G401 (cell line): ENCODE data around the gene PNKD. TPM values are rescaled to one million over a fixed set of nuclear protein-coding genes. Genes with fewer than 3 reads are reported as not detected.

Experiments used
- DNase-seq: peaks from one replicate; pipeline ENCODE4 v3.0.0-alpha.2; 2015; ENCODE audit warnings: low spot score
- in situ Hi-C: cut with HindIII; loops from 2 replicates; pipeline ENCODE4 v1.10.0; 2016; ENCODE audit warnings: low sequenced_read_pairs, mixed read lengths
- total RNA-seq: library from RNA; depleted of rRNA; stranded (reverse); fragments of >200 nt; shearing (Covaris generic); gene quantifications from 2 replicates; pipeline ENCODE4 v1.2.3, GENCODE V29; 2014

The PNKD gene
- total RNA-seq, 1 experiment from 2014 or later, result 37.5 TPM

GRCh38 chr2:218255446-218255845, 14.9 kb upstream of the PNKD start:
- no peak for DNase-seq
- in situ Hi-C loops, result no loop called here

GRCh38 chr2:218256612-218257350, 13.5 kb upstream of the PNKD start:
- DNase-seq, result no peak
- in situ Hi-C loops, result no loop called here

GRCh38 chr2:218257390-218257981, 12.8 kb upstream of the PNKD start:
- in situ Hi-C loops, result no loop called here
- DNase-seq, result peak; percentile 8

DNA sequence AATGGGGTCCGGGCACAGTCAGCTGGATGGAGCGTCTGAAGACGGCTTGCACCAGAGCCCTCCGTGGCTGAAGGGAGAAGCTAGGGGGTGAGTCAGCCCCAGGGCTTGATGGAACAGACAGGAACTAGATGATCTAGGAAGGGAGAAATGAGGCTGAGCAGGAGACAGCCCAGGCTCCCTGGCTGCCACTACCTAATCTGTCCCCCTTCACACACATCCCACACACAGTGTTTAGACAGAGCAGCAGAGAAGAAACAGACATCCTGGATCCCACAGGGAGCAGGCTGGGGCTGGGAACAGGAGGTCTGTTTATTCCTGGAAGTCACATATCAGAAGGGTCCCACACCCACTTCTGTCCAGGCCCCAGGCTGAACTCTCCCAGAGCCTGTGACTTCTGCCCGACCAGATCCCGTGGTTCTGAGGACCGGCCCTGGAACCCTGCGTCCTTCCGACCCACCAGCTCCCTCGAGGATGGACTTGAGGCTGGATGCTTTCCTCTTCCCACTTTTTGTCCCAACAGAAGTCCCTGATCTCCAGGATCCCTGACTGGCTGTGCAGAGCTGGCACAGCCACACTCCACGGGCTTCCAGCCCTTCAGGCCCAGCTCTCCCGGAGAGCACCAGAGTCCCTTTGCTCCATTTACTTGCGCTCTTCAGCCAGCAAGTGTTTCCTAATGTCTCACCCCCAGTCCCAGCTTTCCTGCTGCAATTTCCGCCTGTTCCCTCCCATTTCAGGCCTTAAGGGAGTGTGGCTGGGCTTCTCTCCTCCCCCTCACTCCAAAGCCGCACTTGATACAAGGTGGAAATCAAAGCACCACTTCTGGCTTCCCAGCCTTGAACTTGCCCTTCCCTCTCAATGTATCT, 11.0 kb upstream of the PNKD start:
- no peak for DNase-seq
- in situ Hi-C loops, result no loop called here

GRCh38 chr2:218260166-218260565, 10.2 kb upstream of the PNKD start:
- in situ Hi-C loops, result no loop called here
- DNase-seq, result no peak

DNA sequence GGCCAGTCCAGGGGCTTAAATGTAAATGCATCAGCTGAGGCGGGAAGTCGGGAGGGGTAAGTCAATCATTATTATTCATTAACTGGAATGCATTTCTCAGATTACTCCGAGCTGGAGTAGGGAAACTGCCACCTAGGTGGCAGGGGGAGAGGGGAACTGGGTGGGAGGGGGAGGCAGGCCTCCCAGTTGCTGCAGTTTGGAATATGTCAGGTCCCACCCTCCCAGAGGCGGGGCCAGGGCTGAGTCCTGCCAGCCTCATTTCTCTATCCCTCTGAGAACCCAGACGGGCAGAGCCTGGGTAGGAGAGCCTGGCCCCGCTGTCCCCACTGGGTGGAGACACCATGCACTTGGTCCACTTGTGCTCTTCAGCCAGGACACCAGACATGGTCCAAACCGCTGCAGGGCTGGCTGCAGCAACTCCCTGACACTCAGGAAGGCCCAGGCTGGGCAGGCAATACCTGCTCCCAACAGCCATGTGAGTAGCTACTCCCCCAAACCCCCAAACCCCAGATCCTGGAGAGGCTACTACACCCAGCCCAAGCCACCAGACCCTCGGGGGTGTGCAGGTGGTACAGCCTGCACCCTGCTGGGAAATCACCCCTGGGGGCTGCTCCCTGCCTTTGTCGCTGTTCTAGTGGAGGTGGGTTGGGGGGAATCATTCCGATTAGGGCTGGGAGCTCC, 9.4 kb upstream of the PNKD start, which contains the start of gene GPBAR1:
TSS of gene GPBAR1 (plus strand) at position 274 of the 681 bp plus-strand sequence. CDS start 1,710 bp downstream, outside the sequence.
- DNase-seq, result no peak
- in situ Hi-C loops, result no loop called here

GRCh38 chr2:218261423-218262236, 8.7 kb upstream of the PNKD start:
- in situ Hi-C loops, result no loop called here
- DNase-seq, result no peak

GRCh38 chr2:218262237-218262600, 8.1 kb upstream of the PNKD start:
- in situ Hi-C loops, result no loop called here
- DNase-seq, result no peak

DNA sequence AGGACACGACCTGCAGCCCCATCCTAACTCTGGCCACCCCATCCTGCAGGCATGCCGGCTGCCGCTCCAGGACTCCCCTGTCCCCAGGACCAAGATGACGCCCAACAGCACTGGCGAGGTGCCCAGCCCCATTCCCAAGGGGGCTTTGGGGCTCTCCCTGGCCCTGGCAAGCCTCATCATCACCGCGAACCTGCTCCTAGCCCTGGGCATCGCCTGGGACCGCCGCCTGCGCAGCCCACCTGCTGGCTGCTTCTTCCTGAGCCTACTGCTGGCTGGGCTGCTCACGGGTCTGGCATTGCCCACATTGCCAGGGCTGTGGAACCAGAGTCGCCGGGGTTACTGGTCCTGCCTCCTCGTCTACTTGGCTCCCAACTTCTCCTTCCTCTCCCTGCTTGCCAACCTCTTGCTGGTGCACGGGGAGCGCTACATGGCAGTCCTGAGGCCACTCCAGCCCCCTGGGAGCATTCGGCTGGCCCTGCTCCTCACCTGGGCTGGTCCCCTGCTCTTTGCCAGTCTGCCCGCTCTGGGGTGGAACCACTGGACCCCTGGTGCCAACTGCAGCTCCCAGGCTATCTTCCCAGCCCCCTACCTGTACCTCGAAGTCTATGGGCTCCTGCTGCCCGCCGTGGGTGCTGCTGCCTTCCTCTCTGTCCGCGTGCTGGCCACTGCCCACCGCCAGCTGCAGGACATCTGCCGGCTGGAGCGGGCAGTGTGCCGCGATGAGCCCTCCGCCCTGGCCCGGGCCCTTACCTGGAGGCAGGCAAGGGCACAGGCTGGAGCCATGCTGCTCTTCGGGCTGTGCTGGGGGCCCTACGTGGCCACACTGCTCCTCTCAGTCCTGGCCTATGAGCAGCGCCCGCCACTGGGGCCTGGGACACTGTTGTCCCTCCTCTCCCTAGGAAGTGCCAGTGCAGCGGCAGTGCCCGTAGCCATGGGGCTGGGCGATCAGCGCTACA, 7.4 kb upstream of the PNKD start:
- no peak for DNase-seq
- in situ Hi-C loops, result no loop called here

- DNase-seq, result no peak
- in situ Hi-C loops, result no loop called here
Observed at GRCh38 chr2:218263817-218264641, 6.3 kb upstream of the PNKD start.

- no peak for DNase-seq
- in situ Hi-C loops, result no loop called here
Observed at GRCh38 chr2:218264773-218265561, 5.4 kb upstream of the PNKD start.

GRCh38 chr2:218265626-218266025, 4.7 kb upstream of the PNKD start:
- in situ Hi-C loops, result no loop called here

DNA sequence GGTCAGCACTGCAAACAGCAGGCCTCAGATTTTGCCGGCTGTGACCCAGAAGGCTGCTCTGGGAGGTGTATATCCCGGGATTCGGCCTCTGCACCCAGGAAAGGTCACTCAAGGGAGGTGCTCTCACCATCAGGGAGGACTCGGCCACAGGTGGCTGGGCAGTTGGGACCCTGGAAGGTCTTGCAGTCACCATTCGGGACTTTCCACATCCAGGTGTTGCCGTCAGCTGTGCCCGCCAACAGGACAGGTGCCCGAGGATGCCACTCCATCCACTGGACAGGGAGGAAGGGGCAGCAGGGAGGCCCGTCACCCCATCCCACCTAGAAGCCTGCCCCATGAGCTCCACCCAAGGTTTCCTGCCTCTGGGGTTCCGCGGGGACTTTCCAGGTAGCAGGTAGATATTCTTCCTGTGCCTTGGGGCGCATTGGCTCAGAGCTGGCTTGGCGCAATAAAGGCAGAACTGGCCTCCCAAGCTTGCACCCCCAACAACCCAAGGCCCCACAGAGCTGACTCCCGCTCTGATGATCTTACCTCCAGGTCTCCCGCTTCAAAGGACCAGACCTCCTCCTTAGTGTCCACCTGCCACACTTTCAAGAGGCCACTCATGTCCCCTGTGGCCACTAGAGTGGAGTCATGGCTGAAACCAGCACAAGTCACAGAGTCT, 3.9 kb upstream of the PNKD start:
- DNase-seq, result no peak
- in situ Hi-C loops, result no loop called here

More at GRCh38 chr2:218265626-218266025, 4.7 kb upstream of the PNKD start:
- no peak for DNase-seq

DNA sequence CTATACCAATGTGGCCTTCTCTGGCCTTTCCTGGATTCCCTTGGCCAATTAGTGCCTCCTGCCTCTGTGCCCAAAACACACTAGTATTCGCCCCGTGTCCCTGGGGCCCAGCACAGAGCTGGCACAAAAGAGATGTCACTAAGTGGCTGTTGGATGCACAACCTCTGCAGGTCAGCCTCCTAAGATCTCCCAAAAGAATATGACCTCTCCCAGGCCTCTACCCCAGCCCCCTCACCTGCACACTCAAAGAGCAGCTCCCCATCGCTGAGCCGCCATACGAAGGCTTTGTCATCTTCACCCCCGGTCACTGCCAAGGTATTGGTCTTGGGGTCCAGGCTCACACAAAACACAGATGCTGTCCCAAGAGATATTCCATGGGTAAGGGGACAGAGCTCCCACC, 3.1 kb upstream of the PNKD start:
- in situ Hi-C loops, result no loop called here
- DNase-seq, result no peak

- in situ Hi-C loops, result no loop called here
- DNase-seq, result no peak
Observed at GRCh38 chr2:218270721-218271486, 585 bp downstream of the PNKD start.
